H9 (cell line): ENCODE results near the gene SLC6A3. TPM values are rescaled to one million over a fixed set of nuclear protein-coding genes. Genes with fewer than 3 reads are reported as not detected.

Experiments used
- DNase-seq: peaks from one replicate; pipeline ENCODE4 v3.0.0-alpha.2; 2017
- H2AFZ ChIP-seq: one replicate; pipeline ENCODE4 v1.6.1; 2013; ENCODE audit warnings: mild to moderate bottlenecking, low read length, control low read depth, moderate library complexity
- H2AK5ac ChIP-seq: 2 replicates; pipeline ENCODE4 v1.6.1; 2013; ENCODE audit warnings: low read length, control low read depth, mixed read lengths; ENCODE audit not compliant: insufficient read length
- H2BK120ac ChIP-seq: one replicate; pipeline ENCODE4 v1.6.1; 2013; ENCODE audit warnings: low read depth, mild to moderate bottlenecking, low read length, control low read depth, inconsistent platforms; ENCODE audit not compliant: poor library complexity, severe bottlenecking
- H2BK12ac ChIP-seq: 2 replicates; pipeline ENCODE4 v1.6.1; 2013; ENCODE audit warnings: low read length, control low read depth, mixed read lengths, low read depth; ENCODE audit not compliant: insufficient read length
- H2BK15ac ChIP-seq: 2 replicates; pipeline ENCODE4 v1.6.1; 2013; ENCODE audit warnings: low read depth, low read length, control low read depth
- H2BK20ac ChIP-seq: one replicate; pipeline ENCODE4 v1.6.1; 2013; ENCODE audit warnings: low read depth, mild to moderate bottlenecking, low read length, control low read depth, inconsistent platforms; ENCODE audit not compliant: poor library complexity, severe bottlenecking
- H2BK5ac ChIP-seq: 2 replicates; pipeline ENCODE4 v1.6.1; 2013; ENCODE audit warnings: low read length, control low read depth, mixed read lengths; ENCODE audit not compliant: insufficient read length
- H3K14ac ChIP-seq: 2 replicates; pipeline ENCODE4 v1.6.1; 2013; ENCODE audit warnings: low read length, control low read depth; ENCODE audit not compliant: insufficient read depth
- H3K18ac ChIP-seq: 2 replicates; pipeline ENCODE4 v1.6.1; 2013; ENCODE audit warnings: low read depth, mild to moderate bottlenecking, mixed read lengths, low read length, control low read depth; ENCODE audit not compliant: insufficient read length
- H3K23ac ChIP-seq: 2 replicates; pipeline ENCODE4 v1.6.1; 2013; ENCODE audit warnings: low read length, control low read depth, mixed read lengths, low read depth; ENCODE audit not compliant: insufficient read length
- H3K23me2 ChIP-seq: 2 replicates; pipeline ENCODE4 v1.6.1; 2013; ENCODE audit warnings: low read depth, mild to moderate bottlenecking, mixed read lengths, low read length, control low read depth; ENCODE audit not compliant: insufficient read length, poor library complexity, severe bottlenecking
- H3K27ac ChIP-seq: 2 replicates; pipeline ENCODE4 v1.5.1; 2013; ENCODE audit warnings: low read length, control low read depth, mixed read lengths, low read depth; ENCODE audit not compliant: insufficient read length
- H3K27me3 ChIP-seq: 2 replicates; pipeline ENCODE4 v1.6.1; 2013; ENCODE audit warnings: low read length, control low read depth, inconsistent platforms; ENCODE audit not compliant: insufficient read depth
- H3K4ac ChIP-seq: 2 replicates; pipeline ENCODE4 v1.6.1; 2013; ENCODE audit warnings: low read depth, mild to moderate bottlenecking, control low read depth, inconsistent platforms, low read length, moderate library complexity
- H3K4me1 ChIP-seq: 2 replicates; pipeline ENCODE4 v1.6.1; 2013; ENCODE audit warnings: low read length, control low read depth, inconsistent platforms; ENCODE audit not compliant: insufficient read depth
- H3K4me2 ChIP-seq: 2 replicates; pipeline ENCODE4 v1.6.1; 2013; ENCODE audit warnings: low read length, control low read depth, mixed read lengths; ENCODE audit not compliant: insufficient read length, insufficient read depth
- H3K56ac ChIP-seq: 2 replicates; pipeline ENCODE4 v1.6.1; 2013; ENCODE audit warnings: low read depth, mild to moderate bottlenecking, mixed read lengths, low read length, control low read depth; ENCODE audit not compliant: insufficient read length
- H3K79me1 ChIP-seq: 2 replicates; pipeline ENCODE4 v1.6.1; 2013; ENCODE audit warnings: low read depth, mild to moderate bottlenecking, moderate library complexity, low read length, control low read depth, inconsistent platforms; ENCODE audit not compliant: insufficient read depth, poor library complexity, severe bottlenecking
- H3K79me2 ChIP-seq: 2 replicates; pipeline ENCODE4 v1.6.1; 2013; ENCODE audit warnings: low read length, control low read depth, inconsistent platforms; ENCODE audit not compliant: insufficient read depth
- H3K9ac ChIP-seq: 2 replicates; pipeline ENCODE4 v1.6.1; 2013; ENCODE audit warnings: low read length, control low read depth, mixed read lengths; ENCODE audit not compliant: insufficient read length; ENCODE audit errors: extremely low read depth
- H3K9me3 ChIP-seq: one replicate; pipeline ENCODE4 v1.6.1; 2013; ENCODE audit warnings: low read depth, low read length, inconsistent platforms; ENCODE audit not compliant: control insufficient read depth
- H3T11ph ChIP-seq: one replicate; pipeline ENCODE4 v1.6.1; 2013; ENCODE audit warnings: mild to moderate bottlenecking, low read length, control low read depth, inconsistent platforms
- H4K20me1 ChIP-seq: one replicate; pipeline ENCODE4 v1.6.1; 2013; ENCODE audit not compliant: control insufficient read depth, insufficient read length, insufficient read depth
- H4K5ac ChIP-seq: 2 replicates; pipeline ENCODE4 v1.6.1; 2013; ENCODE audit warnings: low read depth, mild to moderate bottlenecking, mixed read lengths, low read length, control low read depth; ENCODE audit not compliant: insufficient read length
- H4K8ac ChIP-seq: replicated peaks from 2 replicates; pipeline ENCODE4 v1.6.1; 2013; ENCODE audit warnings: low read length, control low read depth, mixed read lengths, low read depth; ENCODE audit not compliant: insufficient read length
- H4K91ac ChIP-seq: 2 replicates; pipeline ENCODE4 v1.6.1; 2013; ENCODE audit warnings: low read depth, mild to moderate bottlenecking, moderate library complexity, mixed read lengths, low read length, control low read depth; ENCODE audit not compliant: insufficient read length
- H3K27ac Mint-ChIP-seq, 3 experiments: 2 replicates in 2 of 3; 3 replicates in 1 of 3; pipeline ENCODE4 v1.8.0; 2020 to 2021; ENCODE audit warnings: mixed read lengths in 3 of 3, mild to moderate bottlenecking in 1 of 3, moderate library complexity in 1 of 3
- H3K27me3 Mint-ChIP-seq: 2 replicates; pipeline ENCODE4 v1.8.0; 2021; ENCODE audit warnings: low read depth, mild to moderate bottlenecking, moderate library complexity, mixed read lengths
- H3K36me3 Mint-ChIP-seq, 3 experiments: 2 replicates in 2 of 3; 3 replicates in 1 of 3; pipeline ENCODE4 v1.8.0; 2020 to 2021; ENCODE audit warnings: low read depth in 3 of 3, mixed read lengths in 3 of 3; ENCODE audit not compliant: insufficient read depth in 1 of 3
- H3K4me1 Mint-ChIP-seq, 2 experiments: 2 replicates each; pipeline ENCODE4 v1.8.0; 2020; ENCODE audit warnings: mixed read lengths in 2 of 2
- H3K4me3 Mint-ChIP-seq, 2 experiments: 2 replicates in 1 of 2; 3 replicates in 1 of 2; pipeline ENCODE4 v1.8.0; 2020 to 2021; ENCODE audit warnings: mild to moderate bottlenecking in 2 of 2, mixed read lengths in 2 of 2, moderate library complexity in 1 of 2
- H3K9me3 Mint-ChIP-seq, 2 experiments: 2 replicates in 1 of 2; 3 replicates in 1 of 2; pipeline ENCODE4 v1.8.0; 2020; ENCODE audit warnings: mild to moderate bottlenecking in 2 of 2, mixed read lengths in 2 of 2, moderate library complexity in 1 of 2
- WGBS: extraction: QIAGEN DNeasy Blood & Tissue Kit; methylation state at CpG from one replicate; pipeline ENCODE4 v1.1.7; 2013; ENCODE audit warnings: missing lambda C conversion rate, low lambda C conversion rate, mixed read lengths; ENCODE audit not compliant: insufficient read length; ENCODE audit errors: extremely low coverage; 5-methylcytosine and 5-hydroxymethylcytosine counted together
- total RNA-seq: library from RNA; stranded (reverse); gene quantifications from 2 replicates; pipeline ENCODE4 v1.2.1, GENCODE V29; 2021
- TF ChIP-seq, protein P1 (sequence below): fragments of 200-600 bp; sonication (generic); conservative IDR thresholded peaks from 3 replicates; pipeline ENCODE4 v1.8.0; 2021; ENCODE audit warnings: antibody characterized with exemption, mild to moderate bottlenecking

Gene SLC6A3
- total RNA-seq, 1 experiment from 2014 or later: 0.61 TPM

DNA sequence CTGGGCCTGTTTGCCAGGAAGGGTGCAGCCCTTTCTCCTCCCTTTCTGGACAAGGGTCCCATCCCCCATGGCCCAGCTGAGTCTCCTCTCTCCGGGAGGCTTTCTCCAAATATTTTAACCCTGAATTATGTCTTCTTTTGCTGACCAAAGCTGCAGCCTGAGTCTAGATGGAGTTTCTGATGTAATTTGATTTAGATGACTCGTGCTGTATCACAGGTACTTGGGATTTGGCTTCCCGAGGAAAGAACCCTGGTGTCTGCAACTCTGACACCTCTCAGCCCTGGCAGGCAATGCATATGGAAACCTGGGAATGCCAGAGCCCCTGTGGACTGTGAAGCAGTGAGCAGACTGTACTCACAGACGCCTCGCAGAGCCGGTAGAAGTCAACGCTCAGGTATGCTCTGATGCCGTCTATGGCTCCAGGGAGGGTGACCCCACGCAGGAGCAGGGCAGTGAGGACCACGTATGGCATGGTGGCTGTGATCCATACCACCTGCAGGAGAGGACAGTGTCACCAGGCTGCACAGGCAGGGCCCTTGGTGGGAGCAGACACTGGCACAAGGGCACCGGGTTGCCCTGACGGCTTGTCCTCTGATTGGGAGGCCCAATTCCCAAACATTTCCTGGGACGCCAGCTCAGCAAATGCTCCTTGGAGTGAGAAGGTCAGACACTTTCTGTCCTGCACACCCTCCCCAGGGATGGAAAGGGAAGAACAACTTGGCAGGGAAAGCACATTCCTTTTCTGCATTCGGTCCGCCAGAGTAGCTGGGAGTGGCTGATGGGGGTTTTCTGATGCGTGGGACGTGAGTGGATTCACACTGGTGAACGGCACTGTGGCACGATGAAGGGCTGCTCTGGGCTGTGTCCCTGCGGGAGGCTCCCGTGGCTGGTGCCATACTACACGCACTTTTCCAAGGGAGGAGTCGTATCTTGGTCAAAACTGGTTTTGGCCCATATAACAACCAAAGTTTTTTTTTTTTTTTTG is 24.7 kb downstream of the SLC6A3 start:
- no peak overlapping the region for H4K8ac ChIP-seq
- no peaks in the 10 kb centered on the region; a peak in 1 of 7 replicates for H3K36me3 Mint-ChIP-seq
- no peak overlapping the region for H2BK20ac ChIP-seq
- H3K23ac ChIP-seq: no peak overlapping the region
- H2BK120ac ChIP-seq: no peak overlapping the region
- H4K20me1 ChIP-seq: no peaks in the 10 kb centered on the region
- no peak overlapping the region; a peak in 1 of 7 replicates for H3K27ac Mint-ChIP-seq
- H3K9ac ChIP-seq: no peak overlapping the region
- TF ChIP-seq, protein P1, sequence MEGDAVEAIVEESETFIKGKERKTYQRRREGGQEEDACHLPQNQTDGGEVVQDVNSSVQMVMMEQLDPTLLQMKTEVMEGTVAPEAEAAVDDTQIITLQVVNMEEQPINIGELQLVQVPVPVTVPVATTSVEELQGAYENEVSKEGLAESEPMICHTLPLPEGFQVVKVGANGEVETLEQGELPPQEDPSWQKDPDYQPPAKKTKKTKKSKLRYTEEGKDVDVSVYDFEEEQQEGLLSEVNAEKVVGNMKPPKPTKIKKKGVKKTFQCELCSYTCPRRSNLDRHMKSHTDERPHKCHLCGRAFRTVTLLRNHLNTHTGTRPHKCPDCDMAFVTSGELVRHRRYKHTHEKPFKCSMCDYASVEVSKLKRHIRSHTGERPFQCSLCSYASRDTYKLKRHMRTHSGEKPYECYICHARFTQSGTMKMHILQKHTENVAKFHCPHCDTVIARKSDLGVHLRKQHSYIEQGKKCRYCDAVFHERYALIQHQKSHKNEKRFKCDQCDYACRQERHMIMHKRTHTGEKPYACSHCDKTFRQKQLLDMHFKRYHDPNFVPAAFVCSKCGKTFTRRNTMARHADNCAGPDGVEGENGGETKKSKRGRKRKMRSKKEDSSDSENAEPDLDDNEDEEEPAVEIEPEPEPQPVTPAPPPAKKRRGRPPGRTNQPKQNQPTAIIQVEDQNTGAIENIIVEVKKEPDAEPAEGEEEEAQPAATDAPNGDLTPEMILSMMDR: no peak
- no peak overlapping the region for H3K56ac ChIP-seq
- H2AK5ac ChIP-seq: no peak overlapping the region
- H3K79me1 ChIP-seq: no peaks in the 10 kb centered on the region
- H3K4me3 Mint-ChIP-seq: no peak overlapping the region
- H3K27me3 Mint-ChIP-seq: peaks cover 14% of the 10 kb centered on the region
- no peak overlapping the region for H4K5ac ChIP-seq
- H3K9me3 Mint-ChIP-seq: peaks cover 6 to 7% of the 10 kb centered on the region in 2 experiments; a peak in 4 of 5 replicates
- H3K4me1 ChIP-seq: no peaks in the 10 kb centered on the region
- no peak overlapping the region for H3K27ac ChIP-seq
- H3K18ac ChIP-seq: no peak overlapping the region
- peaks cover 4% of the 10 kb centered on the region for H3K23me2 ChIP-seq
- H2BK15ac ChIP-seq: no peak overlapping the region
- H2BK12ac ChIP-seq: no peak overlapping the region
- H3K27me3 ChIP-seq: no peaks in the 10 kb centered on the region
- no peak for DNase-seq
- no peak overlapping the region for H4K91ac ChIP-seq
- H3K4ac ChIP-seq: no peak overlapping the region
- no CpG with 5 or more reads among the region's 23 CpGs for WGBS
- H3K9me3 ChIP-seq: no peaks in the 10 kb centered on the region
- H2BK5ac ChIP-seq: no peak overlapping the region
- no peaks in the 10 kb centered on the region for H3K4me1 Mint-ChIP-seq
- no peaks in the 10 kb centered on the region for H3K79me2 ChIP-seq
- H3K14ac ChIP-seq: peak overlapping the region; percentile 29; the same call in 1 of the 2 replicates
- H3T11ph ChIP-seq: no peak overlapping the region
- no peak overlapping the region for H2AFZ ChIP-seq
- H3K4me2 ChIP-seq: no peak overlapping the region
